ENCODE measurements around the gene PEX14.

The PEX14 gene

DNA sequence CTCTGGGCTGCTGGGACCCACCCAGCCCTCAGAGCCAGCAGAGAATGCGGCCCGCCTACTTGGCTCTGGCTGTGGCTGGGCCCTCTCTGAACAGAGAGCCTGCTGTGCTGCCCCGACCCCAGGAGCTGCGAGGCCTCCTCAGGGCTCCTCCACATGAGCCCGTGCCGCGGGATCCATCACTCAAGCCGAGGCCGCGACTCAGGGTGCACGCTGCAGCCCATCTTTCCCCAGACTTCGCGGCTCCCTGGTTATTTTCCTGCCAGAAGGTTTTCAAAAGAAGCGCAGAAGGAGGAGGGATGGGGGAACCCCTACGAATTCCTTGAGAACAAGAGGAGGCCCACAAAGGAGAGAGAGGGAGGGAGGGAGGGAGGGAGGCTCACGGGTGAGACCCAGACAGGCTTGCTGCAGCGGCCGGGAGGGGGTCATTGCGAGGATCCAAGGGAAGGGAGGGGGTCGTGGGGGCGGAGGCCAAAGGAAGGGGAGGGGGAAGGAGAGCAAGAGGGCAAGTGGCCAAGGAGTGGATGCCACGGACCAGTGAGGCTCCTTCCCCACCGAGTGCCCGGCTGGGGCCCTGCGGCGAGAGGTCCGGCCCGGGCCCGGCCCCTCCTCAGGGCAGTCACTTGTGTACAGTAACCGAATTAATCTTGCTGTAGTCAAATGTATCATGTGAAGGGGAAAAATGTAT lies 174.9 kb downstream of the PEX14 start:
- no peak for DNase-seq (ENCODE audit: low spot score)

DNA sequence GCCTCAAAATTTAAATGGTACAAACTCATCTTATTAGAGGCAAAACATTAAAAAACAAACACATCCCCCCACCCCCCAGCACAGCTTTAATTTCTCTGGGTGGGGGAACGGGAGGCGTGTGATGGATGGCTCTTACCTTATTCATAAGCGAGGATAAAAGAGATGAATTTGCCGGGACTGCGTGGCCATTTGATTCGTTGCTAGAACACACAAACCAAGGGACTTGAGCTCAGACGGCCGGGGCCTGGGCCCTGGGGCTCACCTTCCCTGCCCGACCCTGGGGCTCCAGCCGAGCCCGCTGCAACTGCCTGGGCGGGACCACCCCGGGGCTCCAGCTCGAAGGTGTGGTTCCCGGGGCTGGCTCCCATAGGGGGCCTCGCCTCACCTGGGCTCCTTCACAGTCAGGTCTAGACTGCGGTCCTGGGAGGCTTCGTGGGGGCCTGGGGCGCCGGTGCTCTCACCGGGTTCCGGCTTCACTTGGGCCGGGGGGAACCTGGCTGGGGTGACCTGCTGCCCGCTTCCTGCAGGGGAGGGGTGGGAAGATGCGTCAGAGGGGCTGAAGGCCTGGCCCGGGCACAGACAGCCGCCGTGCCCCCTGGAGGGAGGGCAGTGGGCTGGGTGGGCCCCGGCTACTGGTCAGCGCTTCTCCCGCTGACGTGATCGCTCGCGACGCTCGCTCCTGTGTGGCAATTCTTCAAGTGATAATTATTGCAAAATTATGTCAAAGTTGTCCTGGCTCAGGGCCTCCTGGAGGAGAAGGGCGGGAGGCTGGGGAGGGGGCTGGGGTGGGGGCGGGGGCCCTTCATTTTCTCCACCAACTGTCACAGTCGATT lies 176.0 kb downstream of the PEX14 start:
- DNase-seq (ENCODE audit: low spot score) = no peak

GRCh38 chr1:10651389-10651766 lies 176.6 kb downstream of the PEX14 start:
- DNase-seq (ENCODE audit: low spot score) = no peak

DNA sequence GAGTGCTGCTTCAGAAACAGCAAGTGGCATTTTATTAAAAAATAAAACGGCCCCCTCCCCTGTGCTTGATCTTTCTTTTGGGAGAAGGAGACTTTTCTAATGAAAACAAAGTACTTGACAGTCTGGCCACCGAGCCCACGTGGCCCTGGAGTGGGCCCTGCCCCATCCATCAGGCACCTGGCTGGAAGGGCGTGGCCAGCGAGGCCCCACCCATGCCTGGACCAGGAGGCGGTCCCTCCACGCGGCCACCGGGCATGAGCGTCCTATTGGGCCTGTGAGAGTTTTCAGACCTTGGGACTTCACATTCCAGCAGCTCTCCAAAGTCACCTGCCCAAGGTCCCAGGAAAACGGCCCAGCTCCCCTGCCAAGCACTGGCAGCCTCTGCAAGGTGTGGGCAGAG lies 177.0 kb downstream of the PEX14 start:
- DNase-seq (ENCODE audit: low spot score) = no peak

DNA sequence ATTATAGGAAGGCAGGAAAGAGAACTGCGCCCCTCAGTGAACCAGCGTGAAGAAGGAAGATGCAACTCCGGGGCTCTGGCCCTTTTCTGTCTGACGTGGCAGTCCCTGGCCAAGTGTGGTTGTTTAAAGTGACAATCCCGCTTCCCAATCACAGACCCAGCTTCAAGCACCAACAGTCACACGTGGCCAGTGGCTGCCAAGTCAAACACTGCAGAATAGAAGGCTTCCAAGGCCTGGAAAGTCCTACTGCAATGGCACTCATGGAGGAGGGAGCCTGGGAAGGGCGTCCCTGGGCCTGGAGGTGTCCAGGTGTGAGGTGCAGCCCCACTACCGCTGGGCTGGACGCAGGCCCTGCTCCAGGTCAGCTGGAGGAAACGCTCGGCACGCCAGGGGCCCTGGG lies 177.9 kb downstream of the PEX14 start:
- no peak for DNase-seq (ENCODE audit: low spot score)

GRCh38 chr1:10653370-10654125 lies 178.8 kb downstream of the PEX14 start:
- DNase-seq (ENCODE audit: low spot score) = no peak

DNA sequence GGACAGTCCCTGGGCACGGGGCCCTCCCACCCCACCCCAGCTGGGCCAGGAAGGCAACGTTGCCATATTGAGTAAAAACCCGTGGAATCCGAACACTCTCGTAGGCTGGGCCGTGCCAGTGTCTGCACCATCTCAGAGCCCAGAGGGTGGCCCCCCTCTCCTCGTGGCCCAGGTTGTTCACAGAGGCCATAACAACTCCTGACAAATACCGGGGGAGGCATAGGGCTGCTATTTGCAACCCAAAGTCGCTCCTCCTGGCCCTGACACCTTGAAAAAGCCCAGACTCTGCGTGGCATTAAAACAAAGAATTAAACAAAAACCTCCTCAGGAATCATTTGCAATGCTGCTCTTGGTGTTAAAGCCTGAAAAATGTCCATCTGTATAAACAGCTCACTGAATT lies 180.3 kb downstream of the PEX14 start:
- no peak for DNase-seq (ENCODE audit: low spot score)

GRCh38 chr1:10656431-10656830 lies 181.7 kb downstream of the PEX14 start:
- DNase-seq (ENCODE audit: low spot score) = no peak

DNA sequence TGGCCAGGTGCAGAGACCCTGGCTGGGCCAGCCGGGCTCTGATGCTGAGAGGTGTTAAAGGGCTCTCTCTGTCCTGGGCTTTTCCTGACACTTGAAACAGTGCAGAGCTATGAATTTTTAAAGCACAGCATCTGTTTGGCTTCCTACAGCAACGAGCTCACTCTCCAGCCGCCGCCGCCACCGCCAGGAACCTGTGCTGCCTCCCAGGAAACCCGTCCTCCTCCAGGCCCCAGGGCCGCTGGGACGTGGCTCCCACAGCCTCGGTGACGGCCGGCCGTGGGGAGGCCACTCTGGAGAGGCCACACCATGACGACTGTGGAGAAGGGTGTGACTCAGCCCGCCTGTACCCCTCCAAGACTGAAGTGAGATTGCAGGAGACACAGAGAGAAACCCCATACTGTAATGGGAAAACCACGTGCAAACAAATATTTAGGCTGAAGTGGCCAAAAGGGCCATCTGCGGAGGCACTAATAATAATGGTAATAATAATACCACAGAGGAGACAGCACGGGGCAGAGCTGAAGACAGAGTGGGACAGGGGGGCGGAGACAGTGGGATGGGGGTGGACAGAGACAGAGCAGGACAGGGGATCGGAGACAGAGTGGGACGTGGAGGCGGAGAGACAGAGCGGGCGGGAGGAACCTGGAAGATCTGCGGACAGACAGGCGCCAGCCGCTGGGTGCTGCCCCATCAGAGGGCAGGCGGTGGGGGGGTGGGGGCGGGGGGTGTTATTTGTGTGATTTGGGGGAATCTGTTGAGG lies 182.5 kb downstream of the PEX14 start:
- no peak for DNase-seq (ENCODE audit: low spot score)

- DNase-seq (ENCODE audit: low spot score) = no peak
Measured at GRCh38 chr1:10658396-10659066, 183.8 kb downstream of the PEX14 start.

GRCh38 chr1:10659218-10659617 lies 184.5 kb downstream of the PEX14 start:
- DNase-seq (ENCODE audit: low spot score) = no peak

- no peak for DNase-seq (ENCODE audit: low spot score)
Measured at GRCh38 chr1:10659646-10660540, 185.1 kb downstream of the PEX14 start.

DNA sequence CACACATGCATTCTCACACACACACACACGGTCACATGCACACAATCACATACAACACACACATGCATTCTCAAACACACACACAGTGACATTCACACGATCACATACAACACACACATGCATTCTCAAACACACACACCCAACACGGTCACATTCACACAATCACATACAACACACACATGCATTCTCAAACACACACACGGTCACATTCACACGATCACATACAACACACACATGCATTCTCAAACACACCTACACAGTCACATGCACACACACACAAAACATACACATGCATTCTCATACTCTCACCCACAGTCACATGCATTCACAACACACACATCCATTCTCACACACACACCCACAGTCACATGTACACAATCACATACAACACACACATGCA lies 186.7 kb downstream of the PEX14 start:
- no peak for DNase-seq (ENCODE audit: low spot score)

DNA sequence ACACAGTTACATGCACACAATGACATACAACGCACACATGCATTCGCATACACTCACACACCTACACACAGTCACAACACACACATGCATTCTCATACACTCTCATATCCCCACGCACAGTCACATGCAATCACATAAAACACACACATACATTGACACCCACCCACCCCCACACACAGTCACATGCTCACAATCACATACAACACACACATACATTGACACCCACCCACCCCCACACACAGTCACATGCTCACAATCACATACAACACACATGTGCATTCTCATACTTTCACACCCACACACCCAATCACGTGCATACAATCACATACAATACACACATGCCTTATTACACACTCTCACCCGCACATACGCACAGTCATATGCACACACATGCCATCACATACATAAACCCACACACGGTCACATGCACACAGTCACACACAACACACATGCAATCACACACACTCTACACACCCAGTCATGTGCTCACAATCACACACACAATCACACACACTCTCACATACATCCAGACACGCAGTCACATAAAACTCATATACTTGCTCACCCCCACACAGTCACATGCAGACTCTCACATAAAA lies 187.4 kb downstream of the PEX14 start:
- DNase-seq (ENCODE audit: low spot score) = no peak

- DNase-seq (ENCODE audit: low spot score) = no peak
Measured at GRCh38 chr1:10662824-10663677, 188.3 kb downstream of the PEX14 start.

DNA sequence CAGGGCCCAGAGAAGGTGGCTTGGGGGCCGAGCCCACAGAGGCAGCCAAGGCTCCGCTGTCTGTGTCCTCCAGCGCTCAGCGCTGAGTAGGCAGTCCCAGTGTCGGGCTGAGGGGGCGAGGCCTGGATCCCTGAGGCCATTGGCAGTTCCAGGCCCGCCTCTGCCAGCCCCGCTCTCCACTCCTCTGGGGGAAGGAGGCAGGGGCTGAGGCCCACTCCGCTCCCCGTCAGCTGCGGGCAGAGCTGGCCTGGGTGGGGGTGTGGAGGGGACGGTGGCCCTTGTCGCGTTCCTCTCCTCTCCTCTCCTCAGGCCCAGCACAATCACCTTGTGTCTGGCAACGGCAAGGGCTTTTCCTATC lies 188.9 kb downstream of the PEX14 start:
- DNase-seq (ENCODE audit: low spot score) = no peak

- DNase-seq (ENCODE audit: low spot score) = no peak
Measured at GRCh38 chr1:10664251-10664650, 189.5 kb downstream of the PEX14 start.

- DNase-seq (ENCODE audit: low spot score) = no peak
Measured at GRCh38 chr1:10665226-10665625, 190.5 kb downstream of the PEX14 start.
